Endothelial cell of umbilical vein (primary cell): ENCODE measurements around the gene TEX48. TPM values are rescaled to one million over a fixed set of nuclear protein-coding genes. Genes with fewer than 3 reads are reported as not detected.

Experiments used
- BruUV-seq: library from RNA; stranded (reverse); fragments of 400-500 nt; replicated peaks from 2 replicates; lab custom pipeline; 2021; lab: Mats Ljungman, UMichigan
- CTCF ChIA-PET: fragments of 300-600, 350-600 bp; sonication (Branson Sonifier 250); formaldehyde crosslinking; loops from one replicate; lab custom pipeline; 2021; ENCODE audit warnings: antibody characterized with exemption, inconsistent platforms; lab: Charles Lee
- POLR2A ChIA-PET: fragments of 300-600, 350-600 bp; sonication (Branson Sonifier 250); formaldehyde crosslinking; loops from one replicate; lab custom pipeline; 2021; ENCODE audit warnings: antibody characterized with exemption, inconsistent platforms; lab: Charles Lee
- DNase-seq: peaks from one replicate; pipeline ENCODE4 v3.0.0-alpha.2; 2011; ENCODE audit warnings: low read depth, low spot score
- FAIRE-seq: peaks from 2 replicates; lab custom pipeline; 2011; peaks lifted over from hg19 to GRCh38; lab: Jason Lieb, UNC
- H2AFZ ChIP-seq: 2 replicates; pipeline ENCODE4 v1.6.0; 2012; ENCODE audit warnings: low read depth, low read length, control low read depth, inconsistent platforms
- H3K27ac ChIP-seq: 2 replicates; pipeline ENCODE4 v1.5.1; 2011; ENCODE audit warnings: low read depth, mild to moderate bottlenecking, control low read depth, low read length, moderate library complexity; ENCODE audit not compliant: insufficient read depth
- H3K27me3 ChIP-seq, 2 experiments: 2 replicates each; pipeline versions ENCODE4 v1.6.0 to v1.6.1; 2011; ENCODE audit warnings: low read length in 2 of 2, mixed read lengths in 1 of 2; ENCODE audit not compliant: control insufficient read depth in 2 of 2, insufficient read depth in 2 of 2
- H3K36me3 ChIP-seq, 2 experiments: 2 replicates in 1 of 2; 3 replicates in 1 of 2; pipeline ENCODE4 v1.5.1; 2011; ENCODE audit warnings: low read length in 2 of 2, mild to moderate bottlenecking in 1 of 2, moderate library complexity in 1 of 2; ENCODE audit not compliant: control insufficient read depth in 2 of 2, insufficient read depth in 2 of 2; ENCODE audit errors: extremely low read depth in 1 of 2
- H3K4me1 ChIP-seq: 3 replicates; pipeline ENCODE4 v1.5.1; 2011; ENCODE audit warnings: mild to moderate bottlenecking, low read length; ENCODE audit not compliant: control insufficient read depth, insufficient read depth; ENCODE audit errors: extremely low read depth
- H3K4me2 ChIP-seq: 2 replicates; pipeline ENCODE4 v1.6.1; 2011; ENCODE audit warnings: low read length, control low read depth, mixed read lengths; ENCODE audit not compliant: insufficient read depth
- H3K4me3 ChIP-seq, 3 experiments: fragments of 200-600 bp in 1 of 3; sonication (generic), shearing (Covaris generic) in 1 of 3; replicated peaks in 1 of 3; 2 replicates each; pipeline ENCODE4 v1.5.1; 2011 to 2016; ENCODE audit warnings: control low read depth in 3 of 3, low read length in 3 of 3, mild to moderate bottlenecking in 2 of 3, inconsistent platforms in 1 of 3, low read depth in 1 of 3, moderate library complexity in 1 of 3; ENCODE audit not compliant: insufficient read depth in 1 of 3
- H3K79me2 ChIP-seq: 2 replicates; pipeline ENCODE4 v1.6.0; 2012; ENCODE audit warnings: low read length, inconsistent platforms; ENCODE audit not compliant: control insufficient read depth, insufficient read depth
- H3K9ac ChIP-seq: replicated peaks from 2 replicates; pipeline ENCODE3; 2011; ENCODE audit warnings: low read length, control low read depth; ENCODE audit not compliant: insufficient read depth; ENCODE audit errors: extremely low read depth
- H3K9me1 ChIP-seq: replicated peaks from 3 replicates; pipeline ENCODE4 v1.6.0; 2011; ENCODE audit warnings: mild to moderate bottlenecking, low read length; ENCODE audit not compliant: control insufficient read depth, insufficient read depth; ENCODE audit errors: extremely low read depth
- H3K9me3 ChIP-seq: replicated peaks from 2 replicates; pipeline ENCODE4 v1.5.1; 2012; ENCODE audit warnings: low read length, inconsistent platforms; ENCODE audit not compliant: control insufficient read depth, insufficient read depth
- H4K20me1 ChIP-seq: replicated peaks from 2 replicates; pipeline ENCODE3; 2011; ENCODE audit warnings: mild to moderate bottlenecking, low read length; ENCODE audit not compliant: control insufficient read depth, insufficient read depth; ENCODE audit errors: extremely low read depth
- CTCF ChIP-seq, 2 donors: IDR thresholded peaks; 1 replicate in 1 of 2; 2 replicates in 1 of 2; pipeline ENCODE4 v1.5.1; 2011; ENCODE audit warnings: low read length in 2 of 2, mild to moderate bottlenecking in 2 of 2, moderate library complexity in 2 of 2, control low read depth in 1 of 2, inconsistent platforms in 1 of 2, low read depth in 1 of 2; ENCODE audit not compliant: insufficient read depth in 1 of 2; ENCODE audit errors: extremely low read depth in 1 of 2
- EZH2 ChIP-seq: IDR thresholded peaks from 2 replicates; pipeline ENCODE4 v1.6.1; 2012; ENCODE audit warnings: borderline replicate concordance, low read depth, mild to moderate bottlenecking, moderate library complexity, low read length, inconsistent platforms; ENCODE audit not compliant: severe bottlenecking
- FOS ChIP-seq: IDR thresholded peaks from 2 replicates; pipeline ENCODE4 v1.6.1; 2011; ENCODE audit warnings: mild to moderate bottlenecking, low read length, moderate library complexity, borderline replicate concordance; ENCODE audit not compliant: insufficient read depth
- GATA2 ChIP-seq: IDR thresholded peaks from 2 replicates; pipeline ENCODE4 v1.7.0; 2011; ENCODE audit warnings: low read depth, mild to moderate bottlenecking, moderate library complexity, mixed read lengths, low read length; ENCODE audit not compliant: insufficient read length, insufficient read depth
- JUN ChIP-seq: IDR thresholded peaks from 2 replicates; pipeline ENCODE4 v1.6.1; 2011; ENCODE audit warnings: borderline replicate concordance, low read depth; ENCODE audit not compliant: insufficient read length, insufficient read depth
- MAX ChIP-seq: IDR thresholded peaks from 2 replicates; pipeline ENCODE4 v1.6.1; 2011; ENCODE audit not compliant: insufficient read depth, insufficient read length
- MYC ChIP-seq: IDR thresholded peaks from one replicate; pipeline ENCODE4 v1.6.1; 2011; ENCODE audit warnings: mild to moderate bottlenecking, low read depth, low read length
- POLR2A ChIP-seq: IDR thresholded peaks from 2 replicates; pipeline ENCODE4 v1.6.1; 2012; ENCODE audit warnings: low read depth, mild to moderate bottlenecking, control low read depth, low read length
- POLR2AphosphoS5 ChIP-seq: IDR thresholded peaks from 2 replicates; pipeline ENCODE4 v1.6.1; 2012; ENCODE audit warnings: low read depth, mild to moderate bottlenecking, control low read depth, low read length, moderate library complexity; ENCODE audit not compliant: insufficient read depth
- dilution Hi-C: fragments of 300-500 bp; cut with MboI; formaldehyde crosslinking; loops from one replicate; pipeline ENCODE4 v1.15.0; 2019; ENCODE audit warnings: low sequenced_read_pairs; ENCODE audit not compliant: extremely low pct_ligation_motif_present
- intact Hi-C: fragments of 100-400 bp; cut with micrococcal nuclease; formaldehyde crosslinking; loops from one replicate; pipeline ENCODE4 v1.10.0; 2022
- polyA plus RNA-seq, 4 experiments: library from polyadenylated mRNA; depleted of rRNA in 3 of 4; stranded (reverse) in 3 of 4; unstranded in 1 of 4; fragments of >200 nt; gene quantifications; 2 replicates each; pipeline versions ENCODE4 v1.2.1 to v1.2.3, GENCODE V29; 2011 to 2012; ENCODE audit warnings: missing spikeins in 1 of 4
- total RNA-seq: library from RNA; stranded (reverse); gene quantifications from 2 replicates; pipeline ENCODE4 v1.2.3, GENCODE V29; 2021

Gene TEX48
- total and polyA plus RNA-seq, 2 donors (not counting 3 experiments of a cell fraction or from before 2014, with no cell fraction given): not detected

GRCh38 chr9:114657705-114658104 lies 24.3 kb downstream of the TEX48 start, which contains the start of gene TEX53:
Gene TEX53 (minus strand): TSS chr9:114657805. CDS start chr9:114657774, 31 bp downstream.
- FAIRE-seq (no peak), DNase-seq (no peak)
- Histone ChIP-seq H3K79me2 (no peaks in the 10 kb centered on the region), H3K36me3 (no peaks in the 10 kb centered on the region), H2AFZ (no peak within 1 kb of the TSS), H3K27ac (no peak within 1 kb of the TSS), H3K4me2 (no peak within 1 kb of the TSS), H3K27me3 (peaks cover 0 to 4% of the 10 kb centered on the region in 2 experiments), H4K20me1 (no peaks in the 10 kb centered on the region), H3K4me3 (no peak within 1 kb of the TSS), H3K9me3 (no peaks in the 10 kb centered on the region), H3K9me1 (no peaks in the 10 kb centered on the region), H3K4me1 (no peaks in the 10 kb centered on the region), H3K9ac (no peak within 1 kb of the TSS)
- CTCF ChIA-PET: interaction anchor here (1.2 to 9.3 kb wide), 3 partner anchors 23 to 357 kb away, joined by 4 to 397 read pairs (median 4); no protein-coding TSS in a partner anchor
- POLR2A ChIA-PET: no interaction called here
- TF ChIP-seq MYC (no peak), POLR2A (no peak), MAX (no peak), EZH2 (no peak), FOS (no peak), CTCF (IDR thresholded peaks at IDR 0.05; ENCODE audit: extremely low read depth in 1 of 2, insufficient read depth in 1 of 2, low read depth in 1 of 2, low read length in 2 of 2) (no peak), GATA2 (no peak), JUN (no peak), POLR2AphosphoS5 (no peak)
- no TSS peak for BruUV-seq
- dilution Hi-C loops (no loop called here), intact Hi-C loops (no loop called here)
